HG02973 (cell line): Measurements from ENCODE around the gene OR6C4.
"Not testable (repeated sequence)": the region's sequence is repeated elsewhere in the genome, so short reads cannot be mapped to it uniquely, and the experiment has no call there.

Experiments used
- ATAC-seq: cut with Tn5 transposase; IDR thresholded peaks from one replicate; pipeline ENCODE4 v1.9.1; 2021; ENCODE audit warnings: moderate library complexity; ENCODE audit not compliant: unreplicated experiment

Gene OR6C4

DNA sequence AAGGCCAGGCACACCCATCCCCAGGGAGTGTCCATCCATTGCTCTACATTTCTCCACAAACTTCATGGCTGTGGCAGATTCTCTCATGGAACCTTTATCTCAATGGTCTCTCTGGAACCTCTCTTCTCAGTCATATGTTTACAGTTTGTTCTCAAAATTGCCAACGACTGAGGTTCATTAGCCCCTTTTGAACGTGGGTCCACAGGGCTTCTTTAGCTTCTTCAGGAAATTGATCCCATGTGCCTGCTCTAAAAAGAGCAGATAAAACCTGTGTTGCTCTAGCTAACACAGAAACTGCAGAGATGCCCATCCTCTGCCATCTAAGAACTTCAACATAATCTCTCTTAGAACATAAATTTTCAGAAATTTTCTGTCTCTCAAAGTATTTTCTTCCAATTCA, at the start of gene OR6C4:
OR6C4 (plus strand) TSS at position 301 of the 400 bp plus-strand sequence. CDS start 1,625 bp downstream, outside the sequence.
- no peak for ATAC-seq

DNA sequence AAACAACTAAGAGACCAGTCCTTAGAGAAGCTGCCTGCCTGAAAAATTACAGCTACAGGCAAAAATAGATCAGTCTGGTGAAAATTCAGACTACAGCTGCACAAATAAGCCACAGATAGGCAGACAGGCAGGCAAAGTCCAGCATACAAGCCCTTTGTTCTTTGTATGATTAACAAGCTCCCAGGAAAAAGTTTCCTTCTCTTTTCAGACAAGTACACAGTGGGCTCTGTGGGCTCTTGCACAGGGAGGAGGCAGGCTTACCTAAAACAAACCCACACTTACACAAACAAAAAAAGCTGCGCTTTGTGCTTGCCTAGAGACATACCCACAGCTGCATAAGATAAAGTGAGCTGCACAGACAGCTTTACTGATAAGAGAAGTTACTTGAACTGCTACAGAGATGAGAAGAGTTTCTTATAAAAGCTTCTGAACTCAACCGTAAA, 49.6 kb upstream of the OR6C4 start:
- ATAC-seq, result no peak

DNA sequence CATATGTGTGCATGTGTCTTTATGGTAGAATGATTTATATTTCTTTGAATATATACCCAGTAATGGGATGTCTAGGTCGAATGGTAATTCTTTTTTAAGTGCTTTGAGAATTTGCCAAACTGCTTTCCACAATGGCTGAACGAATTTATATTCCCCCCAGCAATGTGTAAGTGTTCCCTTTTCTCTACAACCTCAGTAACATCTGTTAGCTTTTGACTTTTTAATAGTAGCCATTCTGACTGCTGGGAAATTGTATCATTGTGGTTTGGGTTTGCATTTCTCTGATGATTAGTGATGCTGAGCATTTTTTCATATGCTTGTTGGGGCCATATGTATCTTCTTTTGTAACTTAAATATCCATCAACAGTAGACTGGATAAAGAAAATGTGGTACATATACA, 47.8 kb upstream of the OR6C4 start:
- ATAC-seq, result no peak

DNA sequence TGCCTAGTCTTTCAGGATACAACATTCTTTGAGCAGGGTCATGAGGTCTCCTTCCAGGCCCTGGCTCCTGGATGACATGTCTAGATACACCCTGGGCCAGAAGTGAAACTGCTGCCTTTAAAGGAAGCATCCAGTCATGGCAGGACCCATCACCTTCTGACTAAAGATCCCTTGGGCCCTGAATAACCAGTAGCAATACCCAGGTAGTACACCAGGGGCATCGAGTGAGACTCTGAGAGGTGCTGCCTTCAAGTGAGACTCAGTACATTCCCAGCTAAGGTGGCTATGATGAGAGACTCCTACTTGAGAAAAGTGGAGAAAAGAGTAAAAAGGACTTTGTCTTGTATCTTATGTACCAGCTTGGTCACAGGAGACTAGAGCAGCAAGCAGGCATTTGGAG, 33.7 kb upstream of the OR6C4 start:
- no peak for ATAC-seq

DNA sequence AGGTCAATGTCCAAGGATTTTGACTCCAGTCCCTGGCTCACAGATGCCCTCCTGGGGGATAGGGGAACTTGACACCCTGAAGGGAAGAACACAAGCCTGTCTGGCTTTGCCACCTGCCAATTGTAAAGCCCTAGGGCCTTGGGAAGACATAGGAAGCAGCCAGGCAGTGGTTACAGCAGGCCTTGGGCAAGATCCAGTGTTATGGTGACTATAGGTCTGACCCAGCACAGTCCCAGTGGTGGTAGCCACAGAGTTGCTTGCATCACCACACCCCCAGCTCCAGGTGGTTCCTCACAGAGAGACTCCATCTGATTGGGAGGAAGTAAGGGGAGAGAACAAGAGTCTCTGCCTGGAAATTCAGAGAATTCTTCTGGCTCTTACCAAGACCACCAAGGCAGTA, 33.0 kb upstream of the OR6C4 start:
- ATAC-seq, result no peak

DNA sequence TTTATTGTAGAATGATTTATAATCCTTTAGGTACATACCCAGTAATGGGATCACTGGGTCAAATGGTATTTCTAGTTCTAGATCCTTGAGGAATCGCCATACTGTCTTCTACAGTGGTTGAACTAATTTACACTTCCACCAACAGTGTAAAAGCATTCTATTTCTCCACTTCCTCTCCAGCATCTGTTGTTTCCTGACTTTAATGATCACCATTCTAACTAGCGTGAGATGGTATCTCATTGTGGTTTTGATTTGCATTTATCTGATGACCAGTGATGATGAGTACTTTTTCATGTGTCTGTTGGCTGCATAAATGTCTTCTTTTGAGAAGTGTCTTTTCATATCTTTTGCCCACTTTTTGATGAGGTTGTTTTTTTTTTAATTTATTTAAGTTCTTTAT, 1.2 kb upstream of the OR6C4 start:
- not testable (repeated sequence) for ATAC-seq

DNA sequence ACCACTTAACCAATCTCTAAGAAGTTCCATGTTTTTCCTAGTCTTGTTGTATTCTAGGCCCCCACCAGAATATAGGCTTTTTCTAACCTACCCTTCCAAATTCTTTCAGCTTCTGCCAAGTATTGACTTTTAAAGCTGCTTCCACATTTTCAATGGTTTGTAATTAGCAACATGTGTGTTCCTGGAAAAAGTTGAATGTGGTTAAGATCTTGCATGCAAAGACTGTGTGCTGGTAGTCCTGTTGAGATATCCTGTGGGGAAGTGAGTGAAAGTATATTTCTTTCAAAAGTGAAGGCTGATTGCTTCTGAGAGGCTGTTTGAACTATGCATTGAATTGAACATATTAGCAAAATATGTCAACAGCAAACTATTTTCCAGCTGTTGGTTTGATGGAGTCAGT, 646 bp upstream of the OR6C4 start:
- no peak for ATAC-seq

DNA sequence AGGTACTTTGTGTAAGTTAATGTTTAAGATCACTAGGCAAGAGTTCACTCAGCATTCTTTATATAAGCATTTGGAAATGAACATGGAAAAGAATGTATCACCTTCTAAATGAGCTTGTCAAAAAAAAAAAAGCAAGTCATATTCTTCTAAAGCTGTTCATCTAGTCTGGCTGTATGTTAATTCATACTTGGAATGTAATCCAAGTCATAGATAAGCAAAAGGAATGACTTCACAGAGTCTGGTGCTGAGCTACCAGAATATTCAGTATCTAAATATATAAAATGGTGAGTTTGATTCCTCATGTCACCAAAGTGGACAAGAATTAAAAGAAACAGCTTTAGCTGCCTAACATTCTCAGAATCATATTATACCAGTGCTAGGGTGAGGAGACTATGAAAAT, 4.9 kb downstream of the OR6C4 start:
- ATAC-seq, result no peak

DNA sequence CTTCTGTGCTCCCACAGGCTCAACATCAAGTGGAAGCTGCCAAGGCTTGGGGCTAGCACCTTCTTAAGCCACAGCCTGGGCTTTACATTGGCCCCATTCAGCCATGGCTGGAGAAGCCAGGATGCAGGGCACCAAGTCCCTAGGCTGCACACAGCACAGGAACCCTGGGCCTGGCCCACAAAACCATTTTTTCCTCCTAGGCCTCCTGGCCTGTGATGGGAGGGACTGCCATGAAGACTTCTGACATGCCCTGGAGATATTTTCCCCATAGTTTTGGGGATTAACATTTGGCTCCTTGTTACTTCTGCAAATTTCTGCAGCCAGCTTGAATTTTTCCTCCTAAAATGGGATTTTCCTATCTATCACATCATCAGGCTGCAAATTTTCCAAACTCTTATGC, 20.7 kb downstream of the OR6C4 start:
- ATAC-seq, result not testable (repeated sequence)

DNA sequence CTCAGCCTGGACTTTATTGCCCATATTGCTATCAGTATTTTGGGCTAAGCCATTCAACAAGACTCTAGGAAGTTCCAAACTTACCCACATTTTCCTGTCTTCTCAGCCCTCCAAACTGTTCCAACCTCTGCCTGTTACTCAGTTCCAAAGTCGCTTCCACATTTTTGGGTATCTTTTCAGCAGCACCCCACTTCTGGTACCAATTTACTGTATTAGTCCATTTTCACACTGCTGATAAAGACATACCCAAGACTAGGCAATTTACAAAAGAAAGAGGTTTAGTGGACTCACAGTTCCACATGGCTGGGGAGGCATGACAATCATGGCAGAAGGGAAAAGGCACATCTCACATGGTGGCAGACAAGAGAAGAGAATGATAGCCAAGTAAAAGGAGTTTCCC, 21.3 kb downstream of the OR6C4 start:
- ATAC-seq, result not testable (repeated sequence)

DNA sequence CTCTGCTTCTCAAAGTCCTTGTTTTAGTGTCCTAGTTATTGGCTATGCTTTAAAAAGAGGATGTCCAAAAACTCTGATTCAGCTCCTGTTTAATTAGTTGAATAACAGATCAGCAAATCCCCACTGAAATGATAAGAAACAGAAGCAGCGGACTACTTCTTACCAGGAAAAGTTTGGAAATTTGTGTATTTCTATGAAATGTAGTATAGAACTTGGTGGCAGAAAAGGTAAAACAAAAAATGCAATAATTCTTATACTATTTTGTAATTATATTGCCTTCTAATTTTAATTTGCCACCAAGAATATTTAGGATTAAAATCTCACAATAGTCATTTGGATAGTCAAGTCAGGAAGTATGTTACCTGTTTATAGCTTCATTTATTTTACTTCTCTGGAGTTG, 22.8 kb downstream of the OR6C4 start, which contains the start of gene OR2AP1:
OR2AP1 (plus strand) TSS at position 301 of the 400 bp plus-strand sequence. CDS start 1,947 bp downstream, outside the sequence.
- ATAC-seq, result no peak

DNA sequence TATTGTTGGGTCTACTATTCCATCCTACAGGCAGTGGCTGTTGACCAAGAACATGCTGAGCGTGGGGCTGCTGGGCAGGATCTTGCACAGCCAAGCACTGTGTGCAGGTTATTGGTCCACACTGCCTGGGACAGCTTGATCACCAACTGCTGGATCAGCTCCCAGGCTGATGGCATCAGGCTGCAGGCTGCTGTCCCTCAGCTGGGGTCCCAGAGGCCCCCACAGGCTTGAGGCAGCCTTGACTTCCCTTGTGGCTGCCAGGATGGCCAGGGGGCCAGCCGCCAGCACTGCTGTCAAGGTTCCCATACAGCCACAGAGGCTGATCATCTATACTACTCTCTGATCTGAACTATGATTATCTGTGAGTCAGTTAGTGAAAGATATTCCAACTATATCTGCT, 32.7 kb downstream of the OR6C4 start:
- no peak for ATAC-seq

DNA sequence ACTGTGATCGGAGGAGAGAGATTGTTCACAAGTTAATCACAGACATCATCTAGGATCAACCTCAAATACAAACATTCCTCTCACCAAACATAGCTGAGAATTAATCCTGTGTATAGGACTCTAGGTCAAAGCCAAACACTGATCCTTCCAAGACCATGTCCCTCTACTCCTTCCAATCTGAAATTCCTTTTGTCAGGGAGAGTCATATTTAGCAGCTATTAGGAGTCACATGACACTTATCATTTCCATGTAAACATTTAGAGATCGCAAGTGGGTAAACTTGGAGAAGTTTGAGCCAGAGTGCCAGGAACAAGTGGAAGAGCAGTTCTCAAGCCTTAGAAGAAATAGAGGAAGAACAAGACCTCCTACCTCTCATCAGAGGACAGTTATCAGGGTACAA, 36.4 kb downstream of the OR6C4 start:
- ATAC-seq, result no peak

DNA sequence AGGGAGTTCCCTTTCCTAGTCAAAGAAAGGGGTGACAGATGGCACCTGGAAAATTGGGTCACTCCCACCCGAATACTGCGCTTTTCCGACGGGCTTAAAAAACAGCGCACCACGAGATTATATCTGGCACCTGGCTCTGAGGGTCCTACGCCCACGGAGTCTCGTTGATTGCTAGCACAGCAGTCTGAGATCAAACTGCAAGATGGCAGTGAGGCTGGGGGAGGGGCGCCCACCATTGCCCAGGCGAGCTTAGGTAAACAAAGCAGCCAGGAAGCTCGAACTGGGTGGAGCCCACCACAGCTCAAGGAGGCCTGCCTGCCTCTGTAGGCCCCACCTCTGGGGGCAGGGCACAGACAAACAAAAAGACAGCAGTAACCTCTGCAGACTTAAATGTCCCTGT, 40.8 kb downstream of the OR6C4 start:
- not testable (repeated sequence) for ATAC-seq
